ENCODE data around the gene WASF2. TPM values are rescaled to one million over a fixed set of nuclear protein-coding genes. Genes with fewer than 3 reads are reported as not detected.
A peak's percentile ranks its signal among the peaks of the same experiment; 100 is the strongest.

WASF2 gene
- total RNA-seq, 3 donors from 2014 or later: 41.6 to 93.5 (median 43.2) TPM

GRCh38 chr1:27380224-27380623 lies 109.7 kb downstream of the WASF2 start:
- Histone ChIP-seq H3K4me1 (peaks cover 9 to 24% of the 10 kb centered on the region in 2 donors), H3K27me3 (no peaks in the 10 kb centered on the region), H3K27ac (peak overlapping the region; percentile 68 to 76), H3K4me3 (no peak overlapping the region), H3K36me3 (no peaks in the 10 kb centered on the region), H3K9me3 (no peaks in the 10 kb centered on the region)
- DNase-seq (ENCODE audit: low spot score in 2 of 2): no peak
- TF ChIP-seq POLR2A (IDR thresholded peaks at IDR 0.05) (no peak), CTCF (IDR thresholded peaks at IDR 0.05) (no peak), POLR2AphosphoS5 (IDR thresholded peaks at IDR 0.05) (no peak)
- intact Hi-C loops (cut with DNase I; ENCODE audit: low total_unique reads): no loop called here

GRCh38 chr1:27379564-27380122 lies 110.3 kb downstream of the WASF2 start:
- H3K36me3 ChIP-seq: no peaks in the 10 kb centered on the region
- peak overlapping the region; percentile 68 to 76 for H3K27ac ChIP-seq
- TF ChIP-seq POLR2A (IDR thresholded peaks at IDR 0.05): no peak
- TF ChIP-seq CTCF (IDR thresholded peaks at IDR 0.05): peak in 1 of 3 donors; percentile 12
- no peak for TF ChIP-seq POLR2AphosphoS5 (IDR thresholded peaks at IDR 0.05)
- H3K27me3 ChIP-seq: no peaks in the 10 kb centered on the region
- peaks cover 9 to 24% of the 10 kb centered on the region in 2 donors for H3K4me1 ChIP-seq
- no peak overlapping the region for H3K4me3 ChIP-seq
- intact Hi-C loops (cut with DNase I; ENCODE audit: low total_unique reads): no loop called here
- DNase-seq (ENCODE audit: low spot score in 2 of 2): no peak
- H3K9me3 ChIP-seq: no peaks in the 10 kb centered on the region

- DNase-seq (ENCODE audit: low spot score in 2 of 2): peak in 1 of 2 donors; percentile 63
- TF ChIP-seq POLR2A (IDR thresholded peaks at IDR 0.05) (no peak), POLR2AphosphoS5 (IDR thresholded peaks at IDR 0.05) (no peak)
- no peaks in the 10 kb centered on the region for H3K27me3 ChIP-seq
- H3K4me1 ChIP-seq: peaks cover 9 to 24% of the 10 kb centered on the region in 2 donors
- intact Hi-C loops (cut with DNase I; ENCODE audit: low total_unique reads): no loop called here
- no peaks in the 10 kb centered on the region for H3K9me3 ChIP-seq
- H3K36me3 ChIP-seq: no peaks in the 10 kb centered on the region
- no peak overlapping the region for H3K4me3 ChIP-seq
- H3K27ac ChIP-seq: peak overlapping the region in 1 of 2 donors; percentile 76
These were observed 112.0 kb downstream of the WASF2 start for GRCh38 chr1:27377760-27378495.

GRCh38 chr1:27374362-27375086 lies 115.4 kb downstream of the WASF2 start, which contains the start of gene FCN3:
FCN3 (minus strand) TSS chr1:27374824; CDS start chr1:27374818, 6 bp downstream.
- DNase-seq (ENCODE audit: low spot score in 2 of 2): no peak
- no peak for TF ChIP-seq CTCF (IDR thresholded peaks at IDR 0.05)
- no peak for TF ChIP-seq POLR2AphosphoS5 (IDR thresholded peaks at IDR 0.05)
- no peak for TF ChIP-seq POLR2A (IDR thresholded peaks at IDR 0.05)
- Histone ChIP-seq H3K4me1 (peaks cover 3 to 4% of the 10 kb centered on the region in 2 donors), H3K4me3 (no peak within 1 kb of the TSS), H3K27me3 (no peaks in the 10 kb centered on the region), H3K27ac (peak within 1 kb of the TSS in 1 of 2 donors; percentile 22), H3K36me3 (no peaks in the 10 kb centered on the region), H3K9me3 (no peaks in the 10 kb centered on the region)
- intact Hi-C loops (cut with DNase I; ENCODE audit: low total_unique reads): no loop called here

- TF ChIP-seq CTCF (IDR thresholded peaks at IDR 0.05) (no peak), POLR2A (IDR thresholded peaks at IDR 0.05) (no peak), POLR2AphosphoS5 (IDR thresholded peaks at IDR 0.05) (no peak)
- H3K4me3 ChIP-seq: no peak overlapping the region
- no peak for DNase-seq (ENCODE audit: low spot score in 2 of 2)
- no peaks in the 10 kb centered on the region for H3K9me3 ChIP-seq
- H3K36me3 ChIP-seq: no peaks in the 10 kb centered on the region
- H3K27ac ChIP-seq: peak overlapping the region in 1 of 2 donors; percentile 22
- peaks cover 0 to 10% of the 10 kb centered on the region in 2 donors for H3K4me1 ChIP-seq
- intact Hi-C loops (cut with DNase I; ENCODE audit: low total_unique reads): no loop called here
- H3K27me3 ChIP-seq: no peaks in the 10 kb centered on the region
These were observed 116.9 kb downstream of the WASF2 start for GRCh38 chr1:27372808-27373690.

All from breast epithelium (tissue), 4 donors.